ENCODE measurements around the gene ADGRF4.

GRCh38 chr6:47736083-47736700 is 37.8 kb downstream of the ADGRF4 start:
- TF ChIP-seq CTCF (IDR thresholded peaks at IDR 0.05) (no peak), POLR2AphosphoS5 (IDR thresholded peaks at IDR 0.05; ENCODE audit: insufficient read depth in 1 of 2, low read depth in 1 of 2) (no peak)

Data from vagina (tissue), 2 donors.